ENCODE measurements around the gene SYT12.

GRCh38 chr11:67073908-67074307 lies 51.0 kb downstream of the SYT12 start:
- TF ChIP-seq POLR2A (IDR thresholded peaks at IDR 0.05): no peak
- TF ChIP-seq, protein P1, sequence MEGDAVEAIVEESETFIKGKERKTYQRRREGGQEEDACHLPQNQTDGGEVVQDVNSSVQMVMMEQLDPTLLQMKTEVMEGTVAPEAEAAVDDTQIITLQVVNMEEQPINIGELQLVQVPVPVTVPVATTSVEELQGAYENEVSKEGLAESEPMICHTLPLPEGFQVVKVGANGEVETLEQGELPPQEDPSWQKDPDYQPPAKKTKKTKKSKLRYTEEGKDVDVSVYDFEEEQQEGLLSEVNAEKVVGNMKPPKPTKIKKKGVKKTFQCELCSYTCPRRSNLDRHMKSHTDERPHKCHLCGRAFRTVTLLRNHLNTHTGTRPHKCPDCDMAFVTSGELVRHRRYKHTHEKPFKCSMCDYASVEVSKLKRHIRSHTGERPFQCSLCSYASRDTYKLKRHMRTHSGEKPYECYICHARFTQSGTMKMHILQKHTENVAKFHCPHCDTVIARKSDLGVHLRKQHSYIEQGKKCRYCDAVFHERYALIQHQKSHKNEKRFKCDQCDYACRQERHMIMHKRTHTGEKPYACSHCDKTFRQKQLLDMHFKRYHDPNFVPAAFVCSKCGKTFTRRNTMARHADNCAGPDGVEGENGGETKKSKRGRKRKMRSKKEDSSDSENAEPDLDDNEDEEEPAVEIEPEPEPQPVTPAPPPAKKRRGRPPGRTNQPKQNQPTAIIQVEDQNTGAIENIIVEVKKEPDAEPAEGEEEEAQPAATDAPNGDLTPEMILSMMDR (IDR thresholded peaks at IDR 0.05): no peak
